HCT116 (cell line): Measurements from ENCODE around the gene DPYD. TPM values are rescaled to one million over a fixed set of nuclear protein-coding genes. Genes with fewer than 3 reads are reported as not detected.

Source experiments
- ATAC-seq: fragments of 200-7000 bp; cut with Tn5 transposase; 2 replicates; pipeline ENCODE4 v1.9.1; 2020; ENCODE audit warnings: mild to moderate bottlenecking, moderate library complexity
- BruUV-seq: library from RNA; stranded (reverse); fragments of 400-500 nt; replicated peaks from 2 replicates; lab custom pipeline; 2021; lab: Mats Ljungman, UMichigan
- CTCF ChIA-PET: fragments of 300-600 bp; sonication (Branson Sonifier 250); formaldehyde crosslinking; loops from one replicate; lab custom pipeline; 2021; ENCODE audit warnings: antibody characterized with exemption; lab: Charles Lee
- POLR2A ChIA-PET: fragments of 300-600, 350-600 bp; sonication (Branson Sonifier 250); formaldehyde crosslinking; loops from one replicate; lab custom pipeline; 2021; ENCODE audit warnings: antibody characterized with exemption; lab: Charles Lee
- RAD21 ChIA-PET, 2 experiments: fragments of 300-600 bp; sonication (Branson Sonifier 250); formaldehyde crosslinking; loops; one replicate each; lab custom pipeline; 2023; ENCODE audit warnings: low total read pairs in 2 of 2; ENCODE audit not compliant: uncharacterized antibody in 2 of 2, unreplicated experiment in 2 of 2, low non-redundant PET in 1 of 2; lab: Charles Lee
- DNase-seq: peaks from one replicate; pipeline ENCODE4 v3.0.0-alpha.2; 2010; ENCODE audit warnings: low read depth, low spot score
- H2AFZ ChIP-seq: fragments of 200-600 bp; shearing (Covaris generic), sonication (generic); 2 replicates; pipeline ENCODE4 v1.6.1; 2017; ENCODE audit warnings: low read depth, mixed run types, mixed read lengths, antibody characterized with exemption, low read length; ENCODE audit not compliant: poor library complexity, severe bottlenecking
- H3K27ac ChIP-seq: 2 replicates; pipeline ENCODE4 v1.5.1; 2012; ENCODE audit warnings: low read depth, low read length
- H3K27me3 ChIP-seq: fragments of 200-600 bp; sonication (generic); 2 replicates; pipeline ENCODE4 v1.6.1; 2016; ENCODE audit warnings: mixed run types, low read length, mixed read lengths; ENCODE audit not compliant: insufficient read depth
- H3K36me3 ChIP-seq, 2 experiments: fragments of 200-500 bp in 1 of 2; fragments of 200-600 bp in 1 of 2; sonication (Bioruptor generic) in 1 of 2; sonication (generic) in 1 of 2; 2 replicates each; pipeline versions ENCODE4 v1.5.1 to v1.6.1; 2014 to 2016; ENCODE audit warnings: low read length in 2 of 2, inconsistent platforms in 1 of 2, mixed read lengths in 1 of 2, mixed run types in 1 of 2; ENCODE audit not compliant: insufficient read depth in 2 of 2, control insufficient read depth in 1 of 2
- H3K4me1 ChIP-seq, 2 experiments: fragments of 200-600 bp in 1 of 2; sonication (generic) in 1 of 2; 2 replicates each; pipeline versions ENCODE4 v1.5.1 to v1.6.1; 2012 to 2017; ENCODE audit warnings: low read length in 2 of 2, inconsistent platforms in 1 of 2, mild to moderate bottlenecking in 1 of 2, mixed read lengths in 1 of 2, mixed run types in 1 of 2, moderate library complexity in 1 of 2; ENCODE audit not compliant: insufficient read depth in 2 of 2, control insufficient read depth in 1 of 2
- H3K4me2 ChIP-seq: fragments of 200-600 bp; sonication (generic); 2 replicates; pipeline ENCODE4 v1.6.1; 2017; ENCODE audit warnings: mixed run types, low read length, mixed read lengths
- H3K4me3 ChIP-seq, 2 experiments: fragments of 200-600 bp in 1 of 2; sonication (generic) in 1 of 2; replicated peaks in 1 of 2; 2 replicates each; pipeline ENCODE4 v1.5.1; 2011 to 2016; ENCODE audit warnings: low read length in 2 of 2, control low read depth in 1 of 2, low read depth in 1 of 2, mild to moderate bottlenecking in 1 of 2, mixed read lengths in 1 of 2, mixed run types in 1 of 2
- H3K79me2 ChIP-seq: fragments of 200-600 bp; sonication (generic); 2 replicates; pipeline ENCODE4 v1.6.1; 2017; ENCODE audit warnings: mild to moderate bottlenecking, mixed run types, low read length, moderate library complexity, mixed read lengths; ENCODE audit not compliant: insufficient read depth
- H3K9ac ChIP-seq: fragments of 200-600 bp; sonication (generic); 2 replicates; pipeline ENCODE4 v1.6.1; 2016; ENCODE audit warnings: low read length, mixed read lengths
- H3K9me2 ChIP-seq: fragments of 200-600 bp; sonication (generic), shearing (Covaris generic); 2 replicates; pipeline ENCODE4 v1.6.1; 2017; ENCODE audit warnings: mixed run types, mild to moderate bottlenecking, moderate library complexity; ENCODE audit not compliant: insufficient read depth
- H3K9me3 ChIP-seq, 2 experiments: fragments of 200-500 bp in 1 of 2; fragments of 200-600 bp in 1 of 2; sonication (Bioruptor generic) in 1 of 2; sonication (generic) in 1 of 2; 2 replicates each; pipeline ENCODE4 v1.6.1; 2014 to 2017; ENCODE audit warnings: low read length in 2 of 2, mixed read lengths in 2 of 2, inconsistent platforms in 1 of 2, low read depth in 1 of 2, mild to moderate bottlenecking in 1 of 2, mixed run types in 1 of 2, moderate library complexity in 1 of 2; ENCODE audit not compliant: control insufficient read depth in 1 of 2, insufficient read depth in 1 of 2
- H4K20me1 ChIP-seq: fragments of 200-600 bp; sonication (generic), shearing (Covaris generic); 2 replicates; pipeline ENCODE4 v1.6.1; 2017; ENCODE audit warnings: mixed run types, mild to moderate bottlenecking, moderate library complexity; ENCODE audit not compliant: insufficient read depth
- CBX3 ChIP-seq: IDR thresholded peaks from 2 replicates; pipeline ENCODE4 v1.6.1; 2012; ENCODE audit warnings: low read depth
- CTCF ChIP-seq, 3 experiments: fragments of 200-600 bp in 1 of 3; sonication (generic) in 1 of 3; IDR thresholded peaks in 2 of 3; conservative IDR thresholded peaks in 1 of 3; 2 replicates each; pipeline ENCODE4 v1.5.1; 2012 to 2017; ENCODE audit warnings: low read depth in 2 of 3, low read length in 2 of 3, antibody characterized with exemption in 1 of 3, borderline replicate concordance in 1 of 3, control low read depth in 1 of 3, mild to moderate bottlenecking in 1 of 3, mixed read lengths in 1 of 3, mixed run types in 1 of 3, moderate library complexity in 1 of 3; ENCODE audit not compliant: insufficient read depth in 1 of 3
- EGR1 ChIP-seq: IDR thresholded peaks from 2 replicates; pipeline ENCODE4 v1.6.1; 2012; ENCODE audit warnings: low read depth
- ELF1 ChIP-seq: IDR thresholded peaks from 2 replicates; pipeline ENCODE4 v1.6.1; 2012; ENCODE audit warnings: low read depth, borderline replicate concordance
- EZH2 ChIP-seq: fragments of 200-600 bp; sonication (generic); IDR thresholded peaks from 2 replicates; pipeline ENCODE4 v1.6.1; 2017; ENCODE audit warnings: antibody characterized with exemption, mixed run types
- EZH2phosphoT487 ChIP-seq: fragments of 200-600 bp; IDR thresholded peaks from 2 replicates; pipeline ENCODE4 v1.6.1; 2018; ENCODE audit warnings: antibody characterized with exemption, borderline replicate concordance
- FOSL1 ChIP-seq: IDR thresholded peaks from 2 replicates; pipeline ENCODE4 v1.6.1; 2012; ENCODE audit warnings: low read depth
- JUND ChIP-seq: IDR thresholded peaks from 2 replicates; pipeline ENCODE4 v1.6.1; 2012
- MAX ChIP-seq: IDR thresholded peaks from 2 replicates; pipeline ENCODE4 v1.6.1; 2012
- POLR2A ChIP-seq: IDR thresholded peaks from 2 replicates; pipeline ENCODE4 v1.7.0; 2011; ENCODE audit warnings: borderline replicate concordance; ENCODE audit not compliant: insufficient read depth, insufficient read length; ENCODE audit errors: extremely low read depth
- POLR2AphosphoS5 ChIP-seq: IDR thresholded peaks from 2 replicates; pipeline ENCODE4 v1.6.1; 2011; ENCODE audit warnings: mild to moderate bottlenecking, low read depth, low read length, moderate library complexity
- RAD21 ChIP-seq: IDR thresholded peaks from 2 replicates; pipeline ENCODE4 v1.6.1; 2012; ENCODE audit warnings: low read depth, mild to moderate bottlenecking
- SIN3A ChIP-seq: IDR thresholded peaks from 2 replicates; pipeline ENCODE4 v1.6.1; 2012; ENCODE audit warnings: low read depth
- SP1 ChIP-seq: IDR thresholded peaks from 2 replicates; pipeline ENCODE4 v1.6.1; 2012; ENCODE audit warnings: low read depth
- TCF7L2 ChIP-seq: IDR thresholded peaks from 2 replicates; pipeline ENCODE4 v1.7.0; 2011; ENCODE audit warnings: borderline replicate concordance, inconsistent platforms; ENCODE audit not compliant: insufficient read depth, insufficient read length; ENCODE audit errors: extremely low read depth
- ZFX ChIP-seq: fragments of 450-650 bp; IDR thresholded peaks from 2 replicates; pipeline ENCODE4 v1.6.1; 2017
- ZNF274 ChIP-seq: fragments of 200-500 bp; sonication (Bioruptor generic); IDR thresholded peaks from 2 replicates; pipeline ENCODE4 v1.6.1; 2014; ENCODE audit warnings: mild to moderate bottlenecking, low read depth, low read length, inconsistent platforms
- intact Hi-C: fragments of 100-400 bp; cut with micrococcal nuclease; formaldehyde crosslinking; loops from 2 replicates; pipeline ENCODE4 v1.10.0; 2022
- total RNA-seq: library from RNA; stranded (reverse); gene quantifications from one replicate; pipeline ENCODE4 v1.2.1, GENCODE V29; 2021; ENCODE audit not compliant: unreplicated experiment
- TF ChIP-seq, protein P1 (sequence below): IDR thresholded peaks from 2 replicates; pipeline ENCODE4 v1.6.1; 2012; ENCODE audit warnings: low read depth
- TF ChIP-seq, protein P2 (sequence below): IDR thresholded peaks from 2 replicates; pipeline ENCODE4 v1.6.1; 2012

DPYD gene
- total RNA-seq, 1 experiment from 2014 or later = 1.7 TPM

DNA sequence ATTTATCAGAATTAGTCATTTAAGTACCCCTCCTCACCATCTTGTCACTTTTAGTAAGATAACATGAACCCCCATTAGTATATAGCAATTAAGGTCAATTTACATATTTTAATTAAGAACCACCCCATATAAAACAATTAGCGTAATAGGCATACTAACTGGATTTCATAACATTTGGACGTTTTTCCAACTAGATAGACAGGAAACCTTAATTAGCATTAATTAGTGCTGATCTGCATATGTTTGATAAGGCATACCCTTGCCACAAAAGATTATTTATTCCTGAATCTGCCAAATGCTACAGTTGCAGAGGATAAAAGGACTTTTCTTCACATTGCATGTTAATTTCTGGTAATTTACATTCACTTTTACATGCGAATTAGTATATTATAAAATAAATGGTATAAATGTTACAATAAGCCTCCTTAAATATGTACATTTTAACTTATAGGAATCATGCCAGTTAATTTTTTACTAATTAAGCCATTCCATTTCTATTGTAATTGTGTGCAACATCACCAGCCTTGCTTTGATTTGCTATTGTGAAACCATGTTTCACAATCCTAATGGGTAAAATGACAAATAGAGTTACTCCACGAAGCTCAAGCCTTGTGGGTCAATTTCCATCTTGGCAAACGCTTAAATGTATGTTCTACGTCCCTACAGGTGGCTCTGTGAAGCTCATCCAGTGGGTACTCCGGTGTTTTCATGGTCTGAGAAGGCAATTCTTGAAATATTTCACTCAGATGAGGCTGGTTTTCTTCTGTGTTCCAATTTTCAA lies 469.6 kb downstream of the DPYD start:
- intact Hi-C loops = no loop called here
- no peak for DNase-seq

More for the DNA sequence above, 469.6 kb downstream of the DPYD start:
- Histone ChIP-seq H3K27me3 (no peaks in the 10 kb centered on the region), H3K4me1 (no peaks in the 10 kb centered on the region), H3K36me3 (no peaks in the 10 kb centered on the region), H2AFZ (no peak overlapping the region), H3K9me2 (no peaks in the 10 kb centered on the region), H3K4me2 (no peak overlapping the region), H3K9me3 (no peaks in the 10 kb centered on the region), H3K4me3 (no peak overlapping the region), H3K27ac (no peak overlapping the region), H4K20me1 (no peaks in the 10 kb centered on the region), H3K9ac (no peak overlapping the region), H3K79me2 (no peaks in the 10 kb centered on the region)
- RAD21 ChIA-PET = no interaction called here
- no peak for TF ChIP-seq ZFX
- no peak for TF ChIP-seq SP1
- no peak for TF ChIP-seq TCF7L2
- no peak for TF ChIP-seq ZNF274
- TF ChIP-seq FOSL1 = no peak
- no peak for TF ChIP-seq CTCF (IDR thresholded peaks at IDR 0.05 in 2 of 3, conservative IDR thresholded peaks at IDR 0.05 in 1 of 3; ENCODE audit: borderline replicate concordance in 1 of 3, insufficient read depth in 1 of 3, low read depth in 2 of 3, low read length in 2 of 3)
- TF ChIP-seq MAX = no peak
- TF ChIP-seq RAD21 = no peak
- TF ChIP-seq, protein P1, sequence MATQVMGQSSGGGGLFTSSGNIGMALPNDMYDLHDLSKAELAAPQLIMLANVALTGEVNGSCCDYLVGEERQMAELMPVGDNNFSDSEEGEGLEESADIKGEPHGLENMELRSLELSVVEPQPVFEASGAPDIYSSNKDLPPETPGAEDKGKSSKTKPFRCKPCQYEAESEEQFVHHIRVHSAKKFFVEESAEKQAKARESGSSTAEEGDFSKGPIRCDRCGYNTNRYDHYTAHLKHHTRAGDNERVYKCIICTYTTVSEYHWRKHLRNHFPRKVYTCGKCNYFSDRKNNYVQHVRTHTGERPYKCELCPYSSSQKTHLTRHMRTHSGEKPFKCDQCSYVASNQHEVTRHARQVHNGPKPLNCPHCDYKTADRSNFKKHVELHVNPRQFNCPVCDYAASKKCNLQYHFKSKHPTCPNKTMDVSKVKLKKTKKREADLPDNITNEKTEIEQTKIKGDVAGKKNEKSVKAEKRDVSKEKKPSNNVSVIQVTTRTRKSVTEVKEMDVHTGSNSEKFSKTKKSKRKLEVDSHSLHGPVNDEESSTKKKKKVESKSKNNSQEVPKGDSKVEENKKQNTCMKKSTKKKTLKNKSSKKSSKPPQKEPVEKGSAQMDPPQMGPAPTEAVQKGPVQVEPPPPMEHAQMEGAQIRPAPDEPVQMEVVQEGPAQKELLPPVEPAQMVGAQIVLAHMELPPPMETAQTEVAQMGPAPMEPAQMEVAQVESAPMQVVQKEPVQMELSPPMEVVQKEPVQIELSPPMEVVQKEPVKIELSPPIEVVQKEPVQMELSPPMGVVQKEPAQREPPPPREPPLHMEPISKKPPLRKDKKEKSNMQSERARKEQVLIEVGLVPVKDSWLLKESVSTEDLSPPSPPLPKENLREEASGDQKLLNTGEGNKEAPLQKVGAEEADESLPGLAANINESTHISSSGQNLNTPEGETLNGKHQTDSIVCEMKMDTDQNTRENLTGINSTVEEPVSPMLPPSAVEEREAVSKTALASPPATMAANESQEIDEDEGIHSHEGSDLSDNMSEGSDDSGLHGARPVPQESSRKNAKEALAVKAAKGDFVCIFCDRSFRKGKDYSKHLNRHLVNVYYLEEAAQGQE = no peak
- TF ChIP-seq JUND = no peak
- TF ChIP-seq, protein P2, sequence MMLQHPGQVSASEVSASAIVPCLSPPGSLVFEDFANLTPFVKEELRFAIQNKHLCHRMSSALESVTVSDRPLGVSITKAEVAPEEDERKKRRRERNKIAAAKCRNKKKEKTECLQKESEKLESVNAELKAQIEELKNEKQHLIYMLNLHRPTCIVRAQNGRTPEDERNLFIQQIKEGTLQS = no peak
- TF ChIP-seq EZH2 = no peak
- no peak for TF ChIP-seq EGR1
- no peak for TF ChIP-seq POLR2AphosphoS5
- TF ChIP-seq EZH2phosphoT487 = no peak
- no peak for TF ChIP-seq SIN3A
- no peak for TF ChIP-seq CBX3
- TF ChIP-seq POLR2A = no peak
- TF ChIP-seq ELF1 = no peak
- no TSS peak for BruUV-seq
- POLR2A ChIA-PET = no interaction called here
- CTCF ChIA-PET = no interaction called here
- ATAC-seq = no peak
